Astrocyte (in vitro differentiated cells and primary cell): ENCODE measurements around the gene FMN2. TPM values are rescaled to one million over a fixed set of nuclear protein-coding genes. Genes with fewer than 3 reads are reported as not detected.
A peak's percentile ranks its signal among the peaks of the same experiment; 100 is the strongest.

ENCODE experiments used
- DNase-seq: peaks from one replicate; pipeline ENCODE4 v3.0.0-alpha.2; 2010; ENCODE audit warnings: low read depth
- FAIRE-seq: peaks from 2 replicates; lab custom pipeline; 2011; peaks lifted over from hg19 to GRCh38; lab: Jason Lieb, UNC
- H2AFZ ChIP-seq: 2 replicates; pipeline ENCODE4 v1.6.0; 2012; ENCODE audit warnings: low read depth, low read length, inconsistent platforms
- H3K27ac ChIP-seq: 2 replicates; pipeline ENCODE4 v1.5.1; 2011; ENCODE audit warnings: low read depth, low read length, inconsistent platforms
- H3K27me3 ChIP-seq: 2 replicates; pipeline ENCODE4 v1.6.0; 2011; ENCODE audit warnings: low read length, inconsistent platforms; ENCODE audit not compliant: insufficient read depth
- H3K36me3 ChIP-seq: 2 replicates; pipeline ENCODE4 v1.5.1; 2011; ENCODE audit warnings: low read length, inconsistent platforms; ENCODE audit not compliant: insufficient read depth
- H3K4me1 ChIP-seq: 2 replicates; pipeline ENCODE4 v1.5.1; 2011; ENCODE audit warnings: low read length, inconsistent platforms; ENCODE audit not compliant: insufficient read depth
- H3K4me2 ChIP-seq: 2 replicates; pipeline ENCODE4 v1.6.0; 2012; ENCODE audit warnings: low read length, inconsistent platforms
- H3K4me3 ChIP-seq: 2 replicates; pipeline ENCODE4 v1.5.1; 2011; ENCODE audit warnings: low read depth, mild to moderate bottlenecking, low read length, inconsistent platforms; ENCODE audit not compliant: insufficient read depth
- H3K79me2 ChIP-seq: 2 replicates; pipeline ENCODE4 v1.6.0; 2012; ENCODE audit warnings: mild to moderate bottlenecking, low read length, inconsistent platforms; ENCODE audit not compliant: insufficient read depth
- H3K9ac ChIP-seq: 2 replicates; pipeline ENCODE4 v1.6.0; 2012; ENCODE audit warnings: mild to moderate bottlenecking, low read length, inconsistent platforms
- H3K9me3 ChIP-seq: 2 replicates; pipeline ENCODE4 v1.5.1; 2012; ENCODE audit warnings: low read depth, mild to moderate bottlenecking, low read length, inconsistent platforms; ENCODE audit not compliant: insufficient read depth
- H4K20me1 ChIP-seq: 2 replicates; pipeline ENCODE4 v1.6.0; 2012; ENCODE audit warnings: low read length, inconsistent platforms; ENCODE audit not compliant: insufficient read depth
- H3K27ac Mint-ChIP-seq: one replicate; pipeline ENCODE4 v1.8.0; 2021; ENCODE audit warnings: mild to moderate bottlenecking, mixed read lengths; ENCODE audit not compliant: unreplicated experiment
- H3K27me3 Mint-ChIP-seq: one replicate; pipeline ENCODE4 v1.8.0; 2021; ENCODE audit warnings: low read depth, mixed read lengths; ENCODE audit not compliant: unreplicated experiment
- H3K36me3 Mint-ChIP-seq: one replicate; pipeline ENCODE4 v1.8.0; 2021; ENCODE audit warnings: low read depth, mixed read lengths; ENCODE audit not compliant: unreplicated experiment
- H3K4me1 Mint-ChIP-seq: one replicate; pipeline ENCODE4 v1.8.0; 2021; ENCODE audit warnings: low read depth, mixed read lengths; ENCODE audit not compliant: unreplicated experiment
- H3K4me3 Mint-ChIP-seq: one replicate; pipeline ENCODE4 v1.8.0; 2021; ENCODE audit warnings: mild to moderate bottlenecking, moderate library complexity, mixed read lengths; ENCODE audit not compliant: unreplicated experiment
- H3K9me3 Mint-ChIP-seq: one replicate; pipeline ENCODE4 v1.8.0; 2021; ENCODE audit warnings: mild to moderate bottlenecking, mixed read lengths; ENCODE audit not compliant: unreplicated experiment
- CTCF ChIP-seq: IDR thresholded peaks from 2 replicates; pipeline ENCODE4 v1.5.1; 2011; ENCODE audit warnings: low read depth, mild to moderate bottlenecking, inconsistent platforms, low read length, moderate library complexity; ENCODE audit not compliant: insufficient read depth
- EZH2 ChIP-seq: IDR thresholded peaks from 2 replicates; pipeline ENCODE4 v1.6.1; 2012; ENCODE audit warnings: mild to moderate bottlenecking, low read length, inconsistent platforms; ENCODE audit not compliant: insufficient read depth
- total RNA-seq: library from RNA; stranded (reverse); gene quantifications from 2 replicates; pipeline ENCODE4 v1.2.1, GENCODE V29; 2021

FMN2 gene
- total RNA-seq, 1 donor from 2014 or later, result 2.4 TPM

GRCh38 chr1:240293706-240294105 lies 202.0 kb downstream of the FMN2 start:
- H3K36me3 Mint-ChIP-seq, result no peaks in the 10 kb centered on the region

GRCh38 chr1:240294566-240294965 lies 202.9 kb downstream of the FMN2 start:
- no peak overlapping the region for H2AFZ ChIP-seq
- Mint-ChIP-seq H3K4me1 (no peaks in the 10 kb centered on the region), H3K27me3 (no peaks in the 10 kb centered on the region), H3K9me3 (no peaks in the 10 kb centered on the region), H3K4me3 (no peak overlapping the region), H3K27ac (no peak overlapping the region), H3K36me3 (no peaks in the 10 kb centered on the region)
- DNase-seq (peak; percentile 28), FAIRE-seq (no peak)
- H3K36me3 ChIP-seq, result no peaks in the 10 kb centered on the region
- peaks cover 2% of the 10 kb centered on the region for H3K4me1 ChIP-seq
- H3K4me3 ChIP-seq, result no peak overlapping the region
- no peaks in the 10 kb centered on the region for H3K79me2 ChIP-seq
- TF ChIP-seq EZH2 (no peak), CTCF (no peak)
- no peak overlapping the region for H3K9ac ChIP-seq
- H3K9me3 ChIP-seq, result no peaks in the 10 kb centered on the region
- H3K27ac ChIP-seq, result no peak overlapping the region
- no peaks in the 10 kb centered on the region for H4K20me1 ChIP-seq
- peak overlapping the region; percentile 7 for H3K4me2 ChIP-seq
- no peaks in the 10 kb centered on the region for H3K27me3 ChIP-seq

More at GRCh38 chr1:240293706-240294105, 202.0 kb downstream of the FMN2 start:
- FAIRE-seq (no peak), DNase-seq (no peak)
- no peaks in the 10 kb centered on the region for H4K20me1 ChIP-seq
- H3K4me1 ChIP-seq, result peaks cover 2% of the 10 kb centered on the region
- H3K9me3 ChIP-seq, result no peaks in the 10 kb centered on the region
- no peak overlapping the region for H3K4me3 Mint-ChIP-seq
- H3K4me1 Mint-ChIP-seq, result no peaks in the 10 kb centered on the region
- no peak overlapping the region for H3K4me3 ChIP-seq
- H3K36me3 ChIP-seq, result no peaks in the 10 kb centered on the region
- no peak for TF ChIP-seq EZH2
- H3K27ac Mint-ChIP-seq, result no peak overlapping the region
- no peaks in the 10 kb centered on the region for H3K79me2 ChIP-seq
- no peak overlapping the region for H3K9ac ChIP-seq
- no peaks in the 10 kb centered on the region for H3K27me3 ChIP-seq
- no peak overlapping the region for H3K27ac ChIP-seq
- H3K27me3 Mint-ChIP-seq, result no peaks in the 10 kb centered on the region
- H3K9me3 Mint-ChIP-seq, result no peaks in the 10 kb centered on the region
- H2AFZ ChIP-seq, result no peak overlapping the region
- H3K4me2 ChIP-seq, result no peak overlapping the region

- Histone ChIP-seq H4K20me1 (no peaks in the 10 kb centered on the region), H3K4me3 (no peak overlapping the region), H3K27ac (no peak overlapping the region), H3K9me3 (no peaks in the 10 kb centered on the region), H3K27me3 (no peaks in the 10 kb centered on the region), H2AFZ (no peak overlapping the region), H3K4me2 (no peak overlapping the region), H3K9ac (no peak overlapping the region), H3K4me1 (peaks cover 2% of the 10 kb centered on the region), H3K79me2 (no peaks in the 10 kb centered on the region), H3K36me3 (no peaks in the 10 kb centered on the region)
- H3K27ac Mint-ChIP-seq, result no peak overlapping the region
- H3K4me3 Mint-ChIP-seq, result no peak overlapping the region
- H3K27me3 Mint-ChIP-seq, result no peaks in the 10 kb centered on the region
- no peaks in the 10 kb centered on the region for H3K36me3 Mint-ChIP-seq
- FAIRE-seq (no peak), DNase-seq (peak; percentile 26)
- no peaks in the 10 kb centered on the region for H3K4me1 Mint-ChIP-seq
- TF ChIP-seq EZH2, result no peak
- no peak for TF ChIP-seq CTCF
- no peaks in the 10 kb centered on the region for H3K9me3 Mint-ChIP-seq
These were observed 204.1 kb downstream of the FMN2 start for GRCh38 chr1:240295811-240296210.
